ENCODE data around the gene PRKAR1B. TPM values are rescaled to one million over a fixed set of nuclear protein-coding genes. Genes with fewer than 3 reads are reported as not detected.

PRKAR1B gene
- total RNA-seq = 10 to 100 TPM; 48.7 to 49.9 TPM

- no peak for TF ChIP-seq CTCF (IDR thresholded peaks at IDR 0.05)
- peak within 1 kb of the TSS; percentile 82 for H3K27ac Mint-ChIP-seq
- H3K9me3 Mint-ChIP-seq = peaks cover 2% of the 10 kb centered on the region
- peak within 1 kb of the TSS; percentile 87 for H3K4me3 Mint-ChIP-seq
- intact Hi-C loops (cut with micrococcal nuclease) = loop anchor here (5.0 kb wide), 1 partner anchor 110 kb away; no protein-coding TSS in a partner anchor
- POLR2A ChIA-PET = interaction anchor here (1.0 to 2.2 kb wide), 4 partner anchors 116 to 145 kb away, joined by 3 to 8 read pairs (median 4); no protein-coding TSS in a partner anchor
- peaks cover 52% of the 10 kb centered on the region for H3K36me3 Mint-ChIP-seq (ENCODE audit: low read depth)
- CTCF ChIA-PET = no interaction called here
- H3K27me3 Mint-ChIP-seq = no peaks in the 10 kb centered on the region
- ATAC-seq (peak; percentile 52), DNase-seq (peak; percentile 65)
- H3K4me1 Mint-ChIP-seq (ENCODE audit: low read depth) = peaks cover 36% of the 10 kb centered on the region
Observed at GRCh38 chr7:727104-727805, at the start of gene PRKAR1B. PRKAR1B (minus strand) TSS chr7:727281; CDS start chr7:711505, 15,776 bp downstream.

- no peak for TF ChIP-seq CTCF (IDR thresholded peaks at IDR 0.05)
- H3K4me3 Mint-ChIP-seq = no peak overlapping the region
- no peak for DNase-seq
- CTCF ChIA-PET = interaction anchor here (1.1 to 1.5 kb wide), 2 partner anchors 443 to 454 kb away, joined by 3 to 4 read pairs; no protein-coding TSS in a partner anchor
- no peak overlapping the region for H3K27ac Mint-ChIP-seq
- POLR2A ChIA-PET = interaction anchor here (0.7 kb wide), 1 partner anchor 456 kb away, joined by 3 read pairs; no protein-coding TSS in a partner anchor
- intact Hi-C loops (cut with micrococcal nuclease) = no loop called here
- no peaks in the 10 kb centered on the region for H3K9me3 Mint-ChIP-seq
- H3K36me3 Mint-ChIP-seq (ENCODE audit: low read depth) = peaks cover 17% of the 10 kb centered on the region
- H3K4me1 Mint-ChIP-seq (ENCODE audit: low read depth) = no peaks in the 10 kb centered on the region
- no peak for ATAC-seq
- no peaks in the 10 kb centered on the region for H3K27me3 Mint-ChIP-seq
Observed at GRCh38 chr7:776381-776780, 49.3 kb upstream of the PRKAR1B start.

- Mint-ChIP-seq H3K27me3 (no peaks in the 10 kb centered on the region), H3K4me1 (ENCODE audit: low read depth) (no peaks in the 10 kb centered on the region), H3K9me3 (no peaks in the 10 kb centered on the region), H3K27ac (no peak overlapping the region), H3K4me3 (no peak overlapping the region), H3K36me3 (ENCODE audit: low read depth) (peaks cover 13% of the 10 kb centered on the region)
- POLR2A ChIA-PET = interaction anchor here (0.6 kb wide), 1 partner anchor 15 kb away, joined by 3 read pairs; no protein-coding TSS in a partner anchor
- intact Hi-C loops (cut with micrococcal nuclease) = loop anchor here (5.0 kb wide), 1 partner anchor 452 kb away; no protein-coding TSS in a partner anchor
- peak; percentile 99 for TF ChIP-seq CTCF (IDR thresholded peaks at IDR 0.05)
- ATAC-seq (peak; percentile 99), DNase-seq (peak; percentile 69)
- CTCF ChIA-PET = interaction anchor here (0.6 to 3.4 kb wide), 12 partner anchors 12 to 469 kb away, joined by 3 to 11 read pairs (median 4); no protein-coding TSS in a partner anchor
Observed at GRCh38 chr7:774161-775109, 47.4 kb upstream of the PRKAR1B start.

- Mint-ChIP-seq H3K4me3 (no peak overlapping the region), H3K27ac (no peak overlapping the region), H3K27me3 (no peaks in the 10 kb centered on the region), H3K9me3 (no peaks in the 10 kb centered on the region), H3K4me1 (ENCODE audit: low read depth) (no peaks in the 10 kb centered on the region), H3K36me3 (ENCODE audit: low read depth) (peaks cover 13% of the 10 kb centered on the region)
- POLR2A ChIA-PET = interaction anchor here (0.6 to 0.7 kb wide), 2 partner anchors 16 to 431 kb away, joined by 3 read pairs; no protein-coding TSS in a partner anchor
- intact Hi-C loops (cut with micrococcal nuclease) = loop anchor here (5.0 kb wide), 1 partner anchor 451 kb away; no protein-coding TSS in a partner anchor
- TF ChIP-seq CTCF (IDR thresholded peaks at IDR 0.05) = no peak
- CTCF ChIA-PET = interaction anchor here (0.6 to 3.4 kb wide), 7 partner anchors 40 to 459 kb away, joined by 3 to 11 read pairs (median 3); no protein-coding TSS in a partner anchor
- DNase-seq = no peak
- no peak for ATAC-seq
Observed at GRCh38 chr7:773622-773915, 46.5 kb upstream of the PRKAR1B start.
